Activated T-helper 2 cell treated with anti-CD3 and anti-CD28 coated beads, Interferon-gamma antibody, Interleukin-2, Interleukin-4, amounts not matched to agents 10 μg/mL and 5 μg/mL and 100 μg/mL, durations not matched to agents 14 hours and 24 hours and 36 hours (primary cell): ENCODE measurements around the gene LDLRAD3. TPM values are rescaled to one million over a fixed set of nuclear protein-coding genes. Genes with fewer than 3 reads are reported as not detected.
A peak's percentile ranks its signal among the peaks of the same experiment; 100 is the strongest.

ENCODE experiments used
- DNase-seq: peaks from one replicate; pipeline ENCODE4 v3.0.0; 2021; ENCODE audit warnings: low spot score
- H3K27ac Mint-ChIP-seq: one replicate; pipeline ENCODE4 v1.8.0; 2021; ENCODE audit warnings: mixed read lengths
- H3K27me3 Mint-ChIP-seq: one replicate; pipeline ENCODE4 v1.8.0; 2021; ENCODE audit warnings: low read depth, mixed read lengths
- H3K36me3 Mint-ChIP-seq: one replicate; pipeline ENCODE4 v1.8.0; 2021; ENCODE audit warnings: low read depth, mixed read lengths
- H3K4me1 Mint-ChIP-seq: one replicate; pipeline ENCODE4 v1.8.0; 2021; ENCODE audit warnings: low read depth, mixed read lengths
- H3K4me3 Mint-ChIP-seq: one replicate; pipeline ENCODE4 v1.8.0; 2021; ENCODE audit warnings: low read depth, mild to moderate bottlenecking, moderate library complexity, mixed read lengths
- H3K9me3 Mint-ChIP-seq: one replicate; pipeline ENCODE4 v1.8.0; 2021; ENCODE audit warnings: mixed read lengths
- intact Hi-C: fragments of 100-400 bp; cut with micrococcal nuclease; formaldehyde crosslinking; loops from one replicate; pipeline ENCODE4 v1.15.1; 2023
- total RNA-seq: library from RNA; stranded (reverse); gene quantifications from 2 replicates; pipeline ENCODE4 v1.2.3, GENCODE V29; 2022

Gene LDLRAD3
- total RNA-seq, 1 donor from 2014 or later: 1.4 TPM

DNA sequence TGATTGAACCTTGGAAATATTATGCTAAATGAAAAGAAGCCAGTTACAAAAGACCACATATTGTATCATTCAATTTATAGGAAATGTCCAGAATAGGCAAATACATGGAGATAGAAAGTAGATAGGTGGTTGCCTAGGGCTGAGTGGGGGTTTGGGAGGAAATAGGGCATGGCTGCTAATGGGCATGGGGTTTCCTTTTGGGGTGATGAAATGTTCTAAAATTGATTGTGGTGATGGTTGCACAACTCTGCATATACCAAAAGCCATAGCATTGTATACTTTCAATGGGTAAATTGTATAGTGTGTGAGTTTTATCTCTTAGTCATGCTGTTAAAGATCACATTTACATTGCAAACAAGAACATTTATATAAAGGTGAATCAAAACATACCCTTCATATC is 48.7 kb downstream of the LDLRAD3 start:
- Mint-ChIP-seq H3K36me3 (peaks cover 5% of the 10 kb centered on the region), H3K27ac (no peak overlapping the region), H3K4me3 (no peak overlapping the region), H3K9me3 (peaks cover 11% of the 10 kb centered on the region), H3K27me3 (peaks cover 13% of the 10 kb centered on the region), H3K4me1 (peaks cover 17% of the 10 kb centered on the region)
- intact Hi-C loops: no loop called here
- DNase-seq: no peak

DNA sequence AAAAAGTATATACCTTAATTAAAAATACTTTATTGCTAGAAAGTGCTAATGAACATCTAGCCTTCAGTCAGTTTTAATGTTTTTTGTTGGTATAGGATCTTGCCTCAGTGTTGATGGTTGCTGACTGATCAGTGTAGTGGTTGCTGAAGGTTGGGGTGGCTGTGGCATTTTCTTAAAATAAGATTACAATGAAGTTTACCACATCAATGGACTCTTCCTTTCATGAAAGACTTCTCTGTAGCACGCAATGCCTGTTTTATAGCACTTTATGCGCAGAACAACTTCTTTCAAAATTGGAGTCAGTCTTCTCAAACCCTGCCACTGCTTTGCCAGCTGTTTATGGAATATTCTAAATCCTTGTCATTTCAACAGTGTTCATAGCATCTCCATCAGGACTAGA is 50.6 kb downstream of the LDLRAD3 start:
- Mint-ChIP-seq H3K27ac (no peak overlapping the region), H3K36me3 (peaks cover 5% of the 10 kb centered on the region), H3K4me1 (peaks cover 17% of the 10 kb centered on the region), H3K27me3 (peaks cover 11% of the 10 kb centered on the region), H3K4me3 (no peak overlapping the region), H3K9me3 (peaks cover 11% of the 10 kb centered on the region)
- intact Hi-C loops: no loop called here
- DNase-seq: peak; percentile 11

GRCh38 chr11:35995681-35996271 is 51.9 kb downstream of the LDLRAD3 start:
- peaks cover 5% of the 10 kb centered on the region for H3K36me3 Mint-ChIP-seq

GRCh38 chr11:35997902-35998520 is 54.1 kb downstream of the LDLRAD3 start:
- Mint-ChIP-seq H3K9me3 (peaks cover 11% of the 10 kb centered on the region), H3K27ac (no peak overlapping the region)

More at GRCh38 chr11:35995681-35996271, 51.9 kb downstream of the LDLRAD3 start:
- H3K9me3 Mint-ChIP-seq: peaks cover 11% of the 10 kb centered on the region
- intact Hi-C loops: no loop called here
- no peak overlapping the region for H3K4me3 Mint-ChIP-seq
- no peak for DNase-seq
- peaks cover 17% of the 10 kb centered on the region for H3K4me1 Mint-ChIP-seq
- peaks cover 9% of the 10 kb centered on the region for H3K27me3 Mint-ChIP-seq
- H3K27ac Mint-ChIP-seq: no peak overlapping the region

GRCh38 chr11:35998634-35999033 is 54.8 kb downstream of the LDLRAD3 start:
- Mint-ChIP-seq H3K9me3 (peaks cover 11% of the 10 kb centered on the region), H3K4me3 (no peak overlapping the region)

More at GRCh38 chr11:35997902-35998520, 54.1 kb downstream of the LDLRAD3 start:
- Mint-ChIP-seq H3K36me3 (peaks cover 5% of the 10 kb centered on the region), H3K4me1 (peaks cover 17% of the 10 kb centered on the region), H3K4me3 (no peak overlapping the region), H3K27me3 (peaks cover 8% of the 10 kb centered on the region)
- intact Hi-C loops: no loop called here
- DNase-seq: no peak

GRCh38 chr11:36000616-36001190 is 56.8 kb downstream of the LDLRAD3 start:
- H3K4me3 Mint-ChIP-seq: no peak overlapping the region
- intact Hi-C loops: no loop called here

More at GRCh38 chr11:35998634-35999033, 54.8 kb downstream of the LDLRAD3 start:
- no peak for DNase-seq
- Mint-ChIP-seq H3K27ac (no peak overlapping the region), H3K27me3 (peaks cover 5% of the 10 kb centered on the region), H3K4me1 (peaks cover 12% of the 10 kb centered on the region), H3K36me3 (peaks cover 5% of the 10 kb centered on the region)
- intact Hi-C loops: no loop called here

GRCh38 chr11:36002196-36002595 is 58.3 kb downstream of the LDLRAD3 start:
- Mint-ChIP-seq H3K27ac (no peak overlapping the region), H3K4me1 (no peaks in the 10 kb centered on the region), H3K9me3 (peaks cover 7% of the 10 kb centered on the region), H3K36me3 (no peaks in the 10 kb centered on the region), H3K27me3 (peaks cover 5% of the 10 kb centered on the region), H3K4me3 (no peak overlapping the region)
- intact Hi-C loops: no loop called here
- no peak for DNase-seq

More at GRCh38 chr11:36000616-36001190, 56.8 kb downstream of the LDLRAD3 start:
- Mint-ChIP-seq H3K4me1 (no peaks in the 10 kb centered on the region), H3K27ac (no peak overlapping the region), H3K36me3 (no peaks in the 10 kb centered on the region), H3K9me3 (peaks cover 11% of the 10 kb centered on the region), H3K27me3 (peaks cover 5% of the 10 kb centered on the region)
- DNase-seq: no peak

GRCh38 chr11:36002796-36003195 is 58.9 kb downstream of the LDLRAD3 start:
- Mint-ChIP-seq H3K27me3 (peaks cover 5% of the 10 kb centered on the region), H3K36me3 (no peaks in the 10 kb centered on the region), H3K9me3 (peaks cover 7% of the 10 kb centered on the region), H3K27ac (no peak overlapping the region), H3K4me1 (no peaks in the 10 kb centered on the region), H3K4me3 (no peak overlapping the region)
- intact Hi-C loops: no loop called here
- DNase-seq: no peak

DNA sequence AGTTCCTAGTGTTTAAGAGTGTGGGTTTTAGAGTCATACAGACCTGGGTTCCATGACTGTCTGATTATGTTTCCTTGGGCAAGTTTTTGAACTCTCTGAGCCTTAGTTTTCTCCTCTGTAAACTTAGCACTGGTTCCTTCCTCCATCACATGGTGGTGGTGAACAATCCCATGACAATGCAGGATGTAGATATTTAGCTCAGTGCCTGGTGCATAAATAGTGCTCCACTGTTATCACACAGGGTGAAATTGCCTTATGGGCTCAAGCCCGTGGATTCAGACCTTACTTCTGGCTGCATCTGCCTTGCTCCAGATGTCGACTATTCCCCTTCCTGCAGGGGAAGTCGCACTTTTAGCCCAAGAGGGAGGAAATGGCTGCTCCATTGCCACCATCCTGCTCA is 62.7 kb downstream of the LDLRAD3 start:
- Mint-ChIP-seq H3K4me3 (no peak overlapping the region), H3K36me3 (no peaks in the 10 kb centered on the region), H3K27ac (no peak overlapping the region), H3K27me3 (peaks cover 2% of the 10 kb centered on the region), H3K9me3 (peaks cover 7% of the 10 kb centered on the region), H3K4me1 (no peaks in the 10 kb centered on the region)
- intact Hi-C loops: no loop called here
- no peak for DNase-seq

- Mint-ChIP-seq H3K27ac (no peak overlapping the region), H3K4me3 (no peak overlapping the region), H3K4me1 (no peaks in the 10 kb centered on the region), H3K36me3 (no peaks in the 10 kb centered on the region), H3K27me3 (peaks cover 2% of the 10 kb centered on the region), H3K9me3 (peaks cover 7% of the 10 kb centered on the region)
- DNase-seq: no peak
- intact Hi-C loops: no loop called here
Measured at GRCh38 chr11:36007127-36007655, 63.3 kb downstream of the LDLRAD3 start.

GRCh38 chr11:36008584-36008983 is 64.7 kb downstream of the LDLRAD3 start:
- Mint-ChIP-seq H3K4me1 (no peaks in the 10 kb centered on the region), H3K9me3 (peaks cover 7% of the 10 kb centered on the region), H3K27ac (no peak overlapping the region), H3K4me3 (no peak overlapping the region), H3K36me3 (no peaks in the 10 kb centered on the region), H3K27me3 (peaks cover 2% of the 10 kb centered on the region)
- no peak for DNase-seq
- intact Hi-C loops: no loop called here

DNA sequence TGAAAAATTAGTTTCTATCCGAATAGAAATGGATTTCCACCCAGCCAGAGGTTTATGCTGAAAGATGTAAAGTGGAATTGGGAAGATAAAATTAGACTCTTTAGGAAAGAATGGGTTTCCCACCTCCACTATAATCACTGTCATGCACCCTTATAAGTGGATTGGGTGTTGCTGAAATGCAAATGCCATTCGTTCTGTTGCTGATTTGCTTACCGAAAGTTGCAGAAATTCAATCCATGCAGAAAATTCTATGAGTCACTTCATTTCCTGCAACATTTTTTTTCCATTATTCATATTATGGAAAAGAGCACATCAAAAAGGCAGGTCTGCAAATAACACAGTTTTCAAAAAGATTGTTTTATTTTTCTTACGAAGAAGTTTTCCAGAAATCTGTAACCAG is 65.6 kb downstream of the LDLRAD3 start:
- no peaks in the 10 kb centered on the region for H3K36me3 Mint-ChIP-seq
- no peaks in the 10 kb centered on the region for H3K4me1 Mint-ChIP-seq
- H3K27ac Mint-ChIP-seq: no peak overlapping the region
- intact Hi-C loops: no loop called here
- no peak overlapping the region for H3K4me3 Mint-ChIP-seq
- peaks cover 8% of the 10 kb centered on the region for H3K27me3 Mint-ChIP-seq
- no peak for DNase-seq
- H3K9me3 Mint-ChIP-seq: peaks cover 7% of the 10 kb centered on the region
